Keratinocyte (primary cell): ENCODE data around the gene DLG2. TPM values are rescaled to one million over a fixed set of nuclear protein-coding genes. Genes with fewer than 3 reads are reported as not detected.

Experiments
- DNase-seq: peaks from one replicate; pipeline ENCODE4 v3.0.0-alpha.2; 2011; ENCODE audit warnings: low read depth, missing footprints, low spot score
- FAIRE-seq: peaks from 2 replicates; lab custom pipeline; 2011; peaks lifted over from hg19 to GRCh38; lab: Jason Lieb, UNC
- H2AFZ ChIP-seq: 2 replicates; pipeline ENCODE4 v1.6.0; 2012; ENCODE audit warnings: low read length, control low read depth, inconsistent platforms; ENCODE audit not compliant: control insufficient read depth
- H3K27ac ChIP-seq: 2 replicates; pipeline ENCODE4 v1.5.1; 2011; ENCODE audit warnings: low read length; ENCODE audit not compliant: control insufficient read depth, insufficient read depth
- H3K27me3 ChIP-seq: 3 replicates; pipeline ENCODE4 v1.6.0; 2011; ENCODE audit warnings: low read length; ENCODE audit not compliant: control insufficient read depth, insufficient read depth; ENCODE audit errors: extremely low read depth
- H3K36me3 ChIP-seq, 2 experiments: 2 replicates in 1 of 2; 3 replicates in 1 of 2; pipeline ENCODE4 v1.5.1; 2011; ENCODE audit warnings: low read length in 2 of 2, mild to moderate bottlenecking in 1 of 2; ENCODE audit not compliant: control insufficient read depth in 2 of 2, insufficient read depth in 2 of 2; ENCODE audit errors: extremely low read depth in 1 of 2
- H3K4me1 ChIP-seq: 3 replicates; pipeline ENCODE4 v1.5.1; 2011; ENCODE audit warnings: low read length; ENCODE audit not compliant: control insufficient read depth, insufficient read depth; ENCODE audit errors: extremely low read depth
- H3K4me2 ChIP-seq: 3 replicates; pipeline ENCODE4 v1.6.0; 2011; ENCODE audit warnings: low read depth, low read length; ENCODE audit not compliant: control insufficient read depth, insufficient read depth; ENCODE audit errors: extremely low read depth
- H3K4me3 ChIP-seq, 3 experiments: fragments of 200-600 bp in 1 of 3; sonication (generic) in 1 of 3; 2 replicates in 2 of 3; 3 replicates in 1 of 3; pipeline ENCODE4 v1.5.1; 2011 to 2016; ENCODE audit warnings: low read length in 3 of 3, mild to moderate bottlenecking in 3 of 3, control low read depth in 2 of 3, inconsistent platforms in 1 of 3, low read depth in 1 of 3, mixed read lengths in 1 of 3, mixed run types in 1 of 3, moderate library complexity in 1 of 3; ENCODE audit not compliant: control insufficient read depth in 2 of 3, insufficient read depth in 2 of 3; ENCODE audit errors: extremely low read depth in 1 of 3
- H3K79me2 ChIP-seq: 2 replicates; pipeline ENCODE4 v1.6.0; 2012; ENCODE audit warnings: low read length; ENCODE audit not compliant: control insufficient read depth, insufficient read depth
- H3K9ac ChIP-seq: 3 replicates; pipeline ENCODE4 v1.6.0; 2011; ENCODE audit warnings: low read length; ENCODE audit not compliant: control insufficient read depth, insufficient read depth; ENCODE audit errors: extremely low read depth
- H3K9me1 ChIP-seq: 3 replicates; pipeline ENCODE4 v1.6.0; 2011; ENCODE audit warnings: low read length; ENCODE audit not compliant: control insufficient read depth, insufficient read depth; ENCODE audit errors: extremely low read depth
- H3K9me3 ChIP-seq: 2 replicates; pipeline ENCODE4 v1.5.1; 2012; ENCODE audit warnings: low read depth, low read length; ENCODE audit not compliant: control insufficient read depth
- H4K20me1 ChIP-seq: 3 replicates; pipeline ENCODE4 v1.6.0; 2011; ENCODE audit warnings: low read length; ENCODE audit not compliant: control insufficient read depth, insufficient read depth; ENCODE audit errors: extremely low read depth
- CTCF ChIP-seq, 3 experiments: IDR thresholded peaks in 1 of 3; conservative IDR thresholded peaks in 1 of 3; optimal IDR thresholded peaks in 1 of 3; 2 replicates in 2 of 3; 3 replicates in 1 of 3; pipeline versions ENCODE3 to v1.5.1; 2011; ENCODE audit warnings: low read length in 3 of 3, mild to moderate bottlenecking in 3 of 3, moderate library complexity in 2 of 3, control low read depth in 1 of 3, inconsistent platforms in 1 of 3; ENCODE audit not compliant: insufficient read depth in 2 of 3; ENCODE audit errors: extremely low read depth in 1 of 3
- EZH2 ChIP-seq: IDR thresholded peaks from one replicate; pipeline ENCODE4 v1.6.1; 2012; ENCODE audit warnings: inconsistent platforms, mild to moderate bottlenecking, low read length, moderate library complexity
- dilution Hi-C: fragments of 300-500 bp; cut with MboI; formaldehyde crosslinking; loops from one replicate; pipeline ENCODE4 v1.7.0; 2020; ENCODE audit warnings: low sequenced_read_pairs; ENCODE audit not compliant: extremely low pct_ligation_motif_present
- polyA plus RNA-seq, 5 experiments: library from polyadenylated mRNA; depleted of rRNA in 3 of 5; stranded (reverse) in 3 of 5; stranded (forward) in 1 of 5; unstranded in 1 of 5; fragments of >200 nt; gene quantifications; 1 replicate in 1 of 5; 2 replicates in 3 of 5; 3 replicates in 1 of 5; pipeline versions ENCODE4 v1.2.1 to v1.2.3, GENCODE V29; 2011 to 2012; ENCODE audit warnings: missing spikeins in 2 of 5, low read depth in 1 of 5, low replicate concordance in 1 of 5
- small RNA-seq, 3 experiments: library from RNA; depleted of rRNA; stranded (forward); fragments of <200 nt; gene quantifications; one replicate each; pipeline ENCODE3, GENCODE V24; 2012; ENCODE audit warnings: low read depth in 3 of 3, low replicate concordance in 1 of 3; ENCODE audit not compliant: insufficient read length in 3 of 3

Gene DLG2
- polyA plus RNA-seq, 1 donor (not counting 4 experiments of a cell fraction or from before 2014, with no cell fraction given), result 0.55 TPM

- Histone ChIP-seq H3K27ac (no peak overlapping the region), H4K20me1 (no peaks in the 10 kb centered on the region), H3K79me2 (no peaks in the 10 kb centered on the region), H3K9me3 (no peaks in the 10 kb centered on the region), H3K4me1 (no peaks in the 10 kb centered on the region), H2AFZ (no peak overlapping the region), H3K4me2 (no peak overlapping the region), H3K36me3 (no peaks in the 10 kb centered on the region), H3K9ac (no peak overlapping the region), H3K27me3 (no peaks in the 10 kb centered on the region), H3K9me1 (no peaks in the 10 kb centered on the region), H3K4me3 (no peak overlapping the region)
- no peak for DNase-seq
- no peak for FAIRE-seq
- TF ChIP-seq EZH2 (no peak), CTCF (optimal IDR thresholded peaks at IDR 0.05 in 1 of 3, IDR thresholded peaks at IDR 0.05 in 1 of 3, conservative IDR thresholded peaks at IDR 0.05 in 1 of 3; ENCODE audit: extremely low read depth in 1 of 3, insufficient read depth in 2 of 3, low read length in 3 of 3) (no peak)
- dilution Hi-C loops, result no loop called here
Measured at GRCh38 chr11:83409476-83409875, 2217.7 kb downstream of the DLG2 start.

DNA sequence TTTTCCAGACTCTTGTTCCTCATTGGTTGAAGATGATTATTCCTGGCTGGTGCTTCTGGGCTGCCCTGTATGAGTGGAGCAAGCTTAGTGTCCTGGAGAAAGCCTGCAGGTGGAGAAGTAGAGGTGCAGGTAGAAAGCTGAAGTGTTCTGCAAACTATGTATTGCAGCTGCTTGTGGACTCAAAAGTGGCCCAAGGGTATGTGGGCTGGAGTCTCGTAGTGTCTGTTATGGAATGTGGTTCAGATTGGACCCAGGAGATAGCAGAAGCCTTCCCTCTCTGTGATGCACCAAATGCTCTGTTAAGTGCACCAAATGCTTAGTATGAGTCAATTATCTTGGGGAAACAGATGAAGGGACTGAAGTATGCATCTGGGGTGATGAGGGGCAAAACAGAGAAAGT is 2218.2 kb downstream of the DLG2 start:
- Histone ChIP-seq H3K9ac (no peak overlapping the region), H2AFZ (no peak overlapping the region), H3K36me3 (no peaks in the 10 kb centered on the region), H3K9me3 (no peaks in the 10 kb centered on the region), H3K9me1 (no peaks in the 10 kb centered on the region), H3K4me1 (no peaks in the 10 kb centered on the region), H4K20me1 (no peaks in the 10 kb centered on the region), H3K27ac (no peak overlapping the region), H3K4me3 (no peak overlapping the region), H3K79me2 (no peaks in the 10 kb centered on the region), H3K4me2 (no peak overlapping the region), H3K27me3 (no peaks in the 10 kb centered on the region)
- no peak for DNase-seq
- TF ChIP-seq CTCF (optimal IDR thresholded peaks at IDR 0.05 in 1 of 3, IDR thresholded peaks at IDR 0.05 in 1 of 3, conservative IDR thresholded peaks at IDR 0.05 in 1 of 3; ENCODE audit: extremely low read depth in 1 of 3, insufficient read depth in 2 of 3, low read length in 3 of 3), result no peak
- TF ChIP-seq EZH2, result no peak
- FAIRE-seq, result no peak
- dilution Hi-C loops, result no loop called here

Small RNAs within 50 kb of the gene (small RNA-seq; reads per million reads assigned to genes)
- gene RF02112 (0 reads per million in 3 experiments), gene RF02113 (0 reads per million in 3 experiments), gene RNU6-1292P (0.20 to 2.3 (median 0.33) reads per million in 3 experiments)

Other genes starting within 250 kb of the DLG2 start
- 52.6 to 105 TPM (median 65.6 TPM) in 3 replicates for gene TMEM126B, start 1.2 kb upstream of the DLG2 start, polyA plus RNA-seq
- gene TMEM126A, start 20.6 kb upstream of the DLG2 start, polyA plus RNA-seq, result 32.9 to 70.2 TPM (median 45.3 TPM) in 3 replicates
- 9.1 to 23.8 TPM (median 20.1 TPM) in 3 replicates for gene CREBZF, start 37.8 kb upstream of the DLG2 start, polyA plus RNA-seq
- 0.09 to 0.54 TPM (median 0.31 TPM) in 3 replicates for gene CCDC89, start 58.9 kb upstream of the DLG2 start, polyA plus RNA-seq
- gene SYTL2, start 183.8 kb upstream of the DLG2 start, polyA plus RNA-seq, result 1.3 to 3.1 TPM (median 1.4 TPM) in 3 replicates
- not detected in 3 replicates for gene CCDC83, start 228.0 kb upstream of the DLG2 start, polyA plus RNA-seq